Middle frontal gyrus (tissue), 1 donor: ENCODE data around the gene TALDO1.
A peak's percentile ranks its signal among the peaks of the same experiment; 100 is the strongest.
"Not testable (repeated sequence)": the region's sequence is repeated elsewhere in the genome, so short reads cannot be mapped to it uniquely, and the experiment has no call there.

Source experiments
- DNase-seq: peaks from one replicate; pipeline ENCODE4 v3.0.0-alpha.2; 2015; ENCODE audit warnings: low spot score; ENCODE audit errors: extremely low spot score

The TALDO1 gene

DNA sequence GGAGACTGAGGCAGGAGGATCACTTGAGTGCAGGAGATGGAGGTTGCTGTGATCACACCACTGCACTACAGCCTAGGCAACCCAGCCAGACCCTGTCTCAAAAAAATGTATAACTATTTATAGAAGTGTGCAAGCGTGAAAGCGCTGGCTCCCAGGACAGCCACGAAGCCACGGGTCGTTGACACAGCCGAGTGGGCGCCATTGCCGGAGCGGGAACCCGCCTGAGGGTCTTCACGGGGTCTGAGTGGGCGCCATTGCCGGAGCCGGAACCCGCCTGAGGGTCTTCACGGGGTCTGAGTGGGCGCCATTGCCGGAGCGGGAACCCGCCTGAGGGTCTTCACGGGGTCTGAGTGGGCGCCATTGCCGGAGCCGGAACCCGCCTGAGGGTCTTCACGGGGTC lies 12.7 kb upstream of the TALDO1 start:
- not testable (repeated sequence) for DNase-seq

- DNase-seq, result no peak
Observed at GRCh38 chr11:737366-737765, 9.9 kb upstream of the TALDO1 start.

DNA sequence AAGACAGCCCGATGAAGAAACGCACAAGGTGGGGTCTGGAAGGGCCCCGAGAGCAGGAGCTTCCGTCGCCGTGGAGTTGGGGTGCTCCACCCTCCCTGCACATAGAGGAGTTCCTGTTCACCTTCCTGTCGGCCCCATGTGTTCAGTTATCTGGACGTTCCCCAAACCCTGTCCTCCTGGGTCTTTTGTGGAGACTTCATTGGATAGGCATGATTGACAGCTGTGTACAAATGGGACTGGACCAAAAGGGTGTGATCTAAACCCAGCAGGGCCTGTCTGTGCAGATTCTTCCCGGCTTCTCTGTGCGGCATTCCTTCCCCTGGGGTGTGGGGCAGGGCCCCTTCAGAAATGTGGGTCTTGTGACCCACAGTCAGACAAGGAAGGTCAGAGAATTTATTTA lies 9.4 kb upstream of the TALDO1 start:
- DNase-seq, result not testable (repeated sequence)

DNA sequence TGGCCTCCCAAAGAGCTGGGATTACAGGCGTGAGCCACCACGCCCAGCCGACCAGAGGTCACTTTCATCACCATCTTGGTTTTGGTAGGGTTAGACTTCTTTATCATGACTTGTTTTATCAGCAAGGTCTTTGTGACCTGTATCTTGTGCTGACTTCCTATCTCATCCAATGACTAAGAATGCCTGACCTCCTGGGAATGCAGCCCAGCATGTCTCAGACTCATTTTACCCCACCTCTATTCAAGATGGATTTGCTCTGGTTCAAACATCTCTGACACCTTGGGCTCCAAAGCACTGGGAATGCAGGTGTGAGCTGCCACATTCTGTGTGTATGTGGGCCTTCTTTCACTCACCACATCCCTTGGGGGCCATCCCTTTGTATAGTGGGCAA lies 5.1 kb upstream of the TALDO1 start:
- no peak for DNase-seq

- no peak for DNase-seq
Observed at GRCh38 chr11:742571-743201, 4.6 kb upstream of the TALDO1 start.

DNA sequence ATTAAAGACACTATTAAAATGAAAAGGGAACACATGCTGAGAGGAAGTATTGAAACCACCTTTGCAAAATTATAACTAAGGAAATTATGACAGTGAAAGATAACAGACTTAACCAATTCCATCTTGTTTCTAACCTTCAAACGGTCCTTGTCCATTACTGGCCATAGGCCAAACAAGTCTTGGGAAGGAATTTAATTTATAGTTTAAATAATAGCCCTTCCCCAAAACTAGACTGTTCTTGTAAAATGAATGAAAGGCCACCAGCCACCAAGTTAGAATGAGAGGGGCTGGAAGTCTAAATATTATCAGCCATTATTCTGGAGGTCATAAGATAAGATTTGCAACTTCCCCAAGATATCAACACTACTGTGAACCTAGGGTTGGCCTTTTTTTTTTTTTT lies 1.8 kb upstream of the TALDO1 start:
- DNase-seq, result no peak

- peak; percentile 37 for DNase-seq
Observed at GRCh38 chr11:746289-747157, 741 bp upstream of the TALDO1 start.

DNA sequence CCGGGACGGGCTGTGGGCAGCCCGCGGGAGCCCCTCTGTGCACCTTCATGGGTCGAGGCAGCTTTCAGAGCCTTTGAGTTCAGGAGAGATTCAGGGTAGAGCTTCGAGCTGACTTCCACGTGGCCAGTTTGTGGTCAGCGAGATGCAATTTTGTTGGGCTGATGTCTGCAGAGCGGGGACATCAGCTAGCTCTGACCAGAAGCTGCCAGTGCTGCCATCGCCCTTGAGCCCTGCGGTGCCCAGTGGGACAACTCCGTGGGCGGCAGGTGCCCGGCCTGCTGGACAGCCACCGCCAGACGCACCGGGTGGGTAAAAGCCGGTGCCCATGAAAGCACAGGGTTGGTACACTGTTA lies 719 bp downstream of the TALDO1 start:
- no peak for DNase-seq

DNA sequence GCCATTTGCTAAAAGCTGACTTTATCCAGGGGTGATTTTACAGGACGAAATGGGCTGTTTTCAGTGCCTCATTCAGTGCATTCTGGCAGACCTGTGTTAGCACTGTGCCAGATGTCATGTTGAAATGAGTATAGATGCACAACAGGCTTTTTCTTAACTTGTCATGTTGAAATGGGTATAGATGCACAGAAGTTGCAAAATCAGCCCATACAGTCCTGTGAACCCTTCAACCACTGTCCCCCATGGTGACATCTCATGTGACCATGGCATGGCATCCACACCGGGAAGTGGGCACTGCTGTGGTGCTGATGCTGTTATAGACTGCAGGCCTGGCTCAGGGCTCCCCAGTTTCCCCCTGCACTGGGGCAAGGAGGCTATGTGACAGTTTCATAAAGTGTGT lies 2.5 kb downstream of the TALDO1 start:
- no peak for DNase-seq

- no peak for DNase-seq
Observed at GRCh38 chr11:760236-760635, 13.0 kb downstream of the TALDO1 start.

DNA sequence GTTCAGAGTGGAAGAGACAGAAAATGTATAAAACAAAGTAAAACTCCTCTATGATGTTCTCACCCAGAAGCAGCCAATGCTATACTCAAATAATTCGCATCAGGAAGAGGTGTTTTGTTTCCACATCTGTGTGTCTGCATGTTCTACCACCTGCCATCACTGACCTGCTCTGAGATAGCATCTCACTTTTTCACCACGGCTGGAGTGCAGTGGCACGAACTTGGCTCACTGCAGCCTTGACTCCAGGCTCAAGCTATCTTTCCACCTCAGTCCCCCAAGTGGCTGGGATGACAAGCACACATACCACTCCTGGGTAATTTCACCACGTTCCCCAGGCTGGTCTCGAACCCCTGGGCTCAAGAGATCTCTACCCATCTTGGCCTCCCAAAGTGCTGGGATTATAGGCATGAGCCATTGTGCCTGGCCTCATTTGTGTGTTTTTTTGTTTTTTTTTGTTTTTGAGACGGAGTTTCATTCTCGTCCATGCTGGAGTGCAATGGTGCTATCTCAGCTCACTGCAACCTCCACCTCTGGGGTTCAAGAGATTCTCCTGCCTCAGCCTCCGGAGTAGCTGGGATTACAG lies 14.4 kb downstream of the TALDO1 start:
- DNase-seq, result no peak

DNA sequence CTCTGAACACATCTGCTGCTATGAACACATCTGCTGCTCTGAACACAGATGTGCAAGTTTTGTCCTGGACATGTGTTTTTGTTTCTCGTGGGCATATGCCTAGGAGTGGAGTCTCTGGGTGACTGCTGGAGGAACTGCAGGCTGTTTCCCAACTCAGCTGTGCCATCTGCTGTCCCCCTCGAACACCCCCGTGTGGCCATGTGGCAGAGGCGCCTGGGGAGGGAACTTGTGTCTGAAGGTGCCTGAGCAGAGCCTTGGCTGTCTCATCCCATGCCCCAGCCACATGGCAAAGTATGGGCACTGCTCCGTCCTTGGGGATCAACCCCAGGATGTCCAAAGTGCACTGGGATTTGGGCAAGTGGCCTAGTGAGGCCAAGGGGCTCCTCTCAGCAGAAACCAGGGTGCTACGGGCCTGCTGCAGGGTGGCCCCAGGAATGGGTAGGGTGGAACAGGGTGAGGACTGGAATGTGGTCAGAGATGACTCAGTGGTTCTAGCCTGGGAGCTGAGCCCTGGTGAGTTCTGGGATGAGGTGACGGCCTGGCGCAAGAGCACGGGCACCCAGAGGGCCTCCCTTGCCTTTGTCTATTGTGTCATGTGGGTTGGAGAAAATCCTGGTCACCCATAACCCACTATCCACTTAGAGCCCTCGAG lies 15.3 kb downstream of the TALDO1 start:
- DNase-seq, result peak; percentile 32

DNA sequence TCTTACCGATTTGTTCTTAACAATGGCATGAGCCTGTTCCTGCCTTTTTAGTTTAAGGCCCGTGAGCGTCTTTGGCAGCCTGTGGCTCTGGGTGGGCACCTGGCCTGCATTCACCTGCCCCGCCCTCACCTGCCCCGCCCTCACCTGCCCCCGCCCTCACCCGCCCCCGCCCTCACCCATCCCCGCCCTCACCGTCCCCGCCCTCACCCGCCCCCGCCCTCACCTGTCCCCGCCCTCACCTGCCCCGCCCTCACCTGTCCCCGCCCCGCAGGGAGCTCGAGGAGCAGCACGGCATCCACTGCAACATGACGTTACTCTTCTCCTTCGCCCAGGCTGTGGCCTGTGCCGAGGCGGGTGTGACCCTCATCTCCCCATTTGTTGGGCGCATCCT lies 15.8 kb downstream of the TALDO1 start:
- DNase-seq, result no peak

DNA sequence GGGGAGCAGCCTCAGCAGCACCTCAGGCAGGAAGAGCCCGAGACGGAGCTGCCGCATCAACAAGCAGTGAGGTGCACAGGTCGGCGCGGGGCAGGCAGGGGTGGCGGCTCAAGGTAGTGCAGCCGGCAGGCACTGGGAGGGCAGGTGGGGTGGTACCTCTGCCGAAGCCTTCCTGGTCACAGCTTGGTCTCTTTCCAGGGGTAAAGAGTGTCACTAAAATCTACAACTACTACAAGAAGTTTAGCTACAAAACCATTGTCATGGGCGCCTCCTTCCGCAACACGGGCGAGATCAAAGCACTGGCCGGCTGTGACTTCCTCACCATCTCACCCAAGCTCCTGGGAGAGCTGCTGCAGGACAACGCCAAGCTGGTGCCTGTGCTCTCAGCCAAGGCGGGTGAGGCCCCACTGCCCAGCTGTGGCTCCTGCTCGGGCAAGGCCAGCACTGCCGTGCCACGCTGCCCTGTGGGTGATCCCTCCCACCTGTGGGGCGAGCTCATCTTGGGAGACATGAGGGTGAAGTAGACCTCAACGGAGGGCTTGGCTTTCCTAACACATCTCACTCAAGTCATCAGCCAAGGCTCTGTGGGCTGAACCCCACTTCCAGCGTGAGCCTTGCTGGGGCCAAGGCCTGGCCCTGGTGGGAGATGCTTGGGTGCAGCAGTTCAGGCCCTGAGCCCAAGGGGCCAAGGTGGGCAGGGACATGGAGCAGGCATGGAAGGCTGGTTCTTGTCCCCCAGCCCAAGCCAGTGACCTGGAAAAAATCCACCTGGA lies 16.5 kb downstream of the TALDO1 start:
- DNase-seq, result no peak

DNA sequence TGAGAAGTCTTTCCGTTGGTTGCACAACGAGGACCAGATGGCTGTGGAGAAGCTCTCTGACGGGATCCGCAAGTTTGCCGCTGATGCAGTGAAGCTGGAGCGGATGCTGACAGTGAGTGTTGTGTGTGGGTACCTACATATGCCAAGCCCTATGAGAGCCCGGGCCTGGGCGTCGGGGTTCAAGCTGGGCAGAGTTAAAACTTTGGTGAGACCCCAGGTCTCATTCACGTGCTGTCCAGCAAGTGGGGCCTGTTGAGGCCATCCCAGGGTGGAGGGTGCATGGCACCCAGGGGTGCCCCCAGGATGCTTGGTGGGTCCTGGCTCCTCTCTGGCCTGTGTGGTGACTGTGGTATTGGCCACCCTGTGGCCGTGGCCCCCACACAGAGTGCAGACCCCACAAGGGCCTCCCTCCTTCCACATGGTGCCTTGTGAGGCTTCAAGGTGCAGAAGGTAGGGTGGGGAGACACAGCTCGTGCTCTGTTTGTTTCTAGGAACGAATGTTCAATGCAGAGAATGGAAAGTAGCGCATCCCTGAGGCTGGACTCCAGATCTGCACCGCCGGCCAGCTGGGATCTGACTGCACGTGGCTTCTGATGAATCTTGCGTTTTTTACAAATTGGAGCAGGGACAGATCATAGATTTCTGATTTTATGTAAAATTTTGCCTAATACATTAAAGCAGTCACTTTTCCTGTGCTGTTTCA lies 17.2 kb downstream of the TALDO1 start:
- DNase-seq, result no peak

- DNase-seq, result no peak
Observed at GRCh38 chr11:765025-765801, 17.9 kb downstream of the TALDO1 start.

GRCh38 chr11:765802-766091 lies 18.5 kb downstream of the TALDO1 start:
- DNase-seq, result no peak

DNA sequence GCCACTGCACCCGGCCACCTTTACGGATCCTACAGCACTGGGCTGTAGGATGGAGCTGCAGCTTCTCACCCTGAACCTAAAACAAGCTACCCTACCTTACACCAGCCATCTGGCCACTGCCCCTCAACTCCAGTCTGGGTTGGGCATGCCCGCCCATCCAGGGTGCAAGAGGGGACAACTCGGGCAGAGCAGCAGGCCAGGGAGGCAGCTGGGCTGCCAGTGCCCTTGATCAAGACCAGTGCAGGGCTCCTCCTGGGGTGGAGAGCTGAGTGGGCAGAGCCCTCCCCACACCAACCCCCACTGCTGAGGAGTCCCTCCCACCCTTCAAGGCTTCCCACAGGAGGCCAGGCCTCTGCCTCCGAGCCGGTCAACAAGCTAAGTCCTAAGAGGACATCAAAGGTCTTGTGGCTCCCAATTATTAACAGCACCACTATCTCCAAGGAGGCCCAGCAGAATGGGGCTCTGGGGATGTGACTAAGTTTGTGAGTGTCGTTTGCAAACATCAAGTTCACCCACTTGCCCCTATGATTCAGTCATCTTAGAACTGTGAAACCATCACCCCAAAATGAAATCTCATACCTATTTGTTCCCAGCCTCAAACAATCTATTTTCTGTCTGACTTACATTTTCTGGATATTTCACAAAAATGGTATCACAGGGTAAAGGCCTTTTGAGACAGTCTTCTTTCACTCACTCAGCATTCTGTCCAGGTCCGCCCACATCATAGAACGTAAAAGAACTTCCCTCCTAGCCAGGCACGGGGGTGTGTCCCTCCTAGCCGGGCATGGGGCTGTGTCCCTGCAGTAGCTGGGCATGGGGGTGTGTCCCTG lies 19.1 kb downstream of the TALDO1 start:
- no peak for DNase-seq

DNA sequence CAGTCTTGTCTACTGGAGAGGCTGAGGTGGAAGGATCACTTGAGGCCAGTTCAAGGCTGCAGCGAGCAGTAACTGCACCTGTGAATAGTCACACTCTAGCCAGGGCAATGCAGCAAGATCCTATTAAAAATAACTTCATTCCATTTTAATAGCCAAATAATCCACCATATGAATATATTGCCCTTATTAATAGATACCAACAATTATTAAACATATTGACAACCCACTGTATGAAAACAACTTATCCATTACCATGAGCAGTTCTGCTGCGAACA lies 19.6 kb downstream of the TALDO1 start:
- no peak for DNase-seq

DNA sequence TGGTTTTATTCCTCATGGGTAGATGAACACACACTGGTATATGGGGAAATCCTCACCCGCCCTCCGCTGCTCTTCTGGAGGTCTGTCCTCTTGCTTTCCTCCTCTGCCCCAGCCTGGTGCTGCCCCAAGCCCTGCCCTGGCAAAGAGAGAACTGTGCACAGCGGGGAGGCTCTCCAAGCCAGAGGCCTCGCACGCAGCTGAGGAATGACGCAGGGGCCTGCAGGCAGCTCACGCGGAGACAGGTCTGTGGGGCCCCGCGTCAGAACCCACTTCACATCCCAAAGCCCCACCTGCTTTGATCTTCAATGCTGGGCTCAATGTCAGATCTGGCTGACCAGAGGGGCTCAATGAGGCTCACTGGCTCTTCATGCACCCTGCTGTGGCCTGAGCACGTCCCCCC lies 20.0 kb downstream of the TALDO1 start:
- no peak for DNase-seq
